AG10803 (cell line): ENCODE results near the gene RGSL1.

ENCODE experiments used
- DNase-seq: peaks from one replicate; pipeline ENCODE4 v3.0.0; 2010; ENCODE audit warnings: low read depth
- H3K4me3 ChIP-seq: 2 replicates; pipeline ENCODE4 v1.5.1; 2011; ENCODE audit warnings: mild to moderate bottlenecking, low read length, control low read depth
- TF ChIP-seq, protein P1 (sequence below): conservative IDR thresholded peaks from 2 replicates; pipeline ENCODE4 v1.5.1; 2011; ENCODE audit warnings: mild to moderate bottlenecking, low read length, control low read depth, inconsistent platforms

Gene RGSL1

DNA sequence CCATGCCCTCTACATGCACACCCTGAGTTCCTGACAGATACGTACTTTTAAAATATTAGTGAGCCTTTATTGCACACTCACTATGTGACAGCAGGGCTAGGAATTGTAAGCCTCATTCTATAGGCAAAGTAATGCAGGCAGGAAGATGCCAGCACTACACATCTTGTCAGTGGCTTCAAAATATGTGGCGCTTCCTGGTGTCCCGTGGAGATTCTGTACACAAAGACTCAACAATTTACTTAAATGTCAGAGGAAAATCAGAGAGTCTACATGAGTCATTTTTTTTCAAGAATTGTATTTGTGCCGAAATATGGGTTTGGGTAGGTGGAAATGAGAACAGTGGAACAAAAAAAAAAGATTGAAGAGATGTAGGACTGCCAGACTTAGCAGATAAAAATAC is 111.5 kb downstream of the RGSL1 start:
- TF ChIP-seq, protein P1, sequence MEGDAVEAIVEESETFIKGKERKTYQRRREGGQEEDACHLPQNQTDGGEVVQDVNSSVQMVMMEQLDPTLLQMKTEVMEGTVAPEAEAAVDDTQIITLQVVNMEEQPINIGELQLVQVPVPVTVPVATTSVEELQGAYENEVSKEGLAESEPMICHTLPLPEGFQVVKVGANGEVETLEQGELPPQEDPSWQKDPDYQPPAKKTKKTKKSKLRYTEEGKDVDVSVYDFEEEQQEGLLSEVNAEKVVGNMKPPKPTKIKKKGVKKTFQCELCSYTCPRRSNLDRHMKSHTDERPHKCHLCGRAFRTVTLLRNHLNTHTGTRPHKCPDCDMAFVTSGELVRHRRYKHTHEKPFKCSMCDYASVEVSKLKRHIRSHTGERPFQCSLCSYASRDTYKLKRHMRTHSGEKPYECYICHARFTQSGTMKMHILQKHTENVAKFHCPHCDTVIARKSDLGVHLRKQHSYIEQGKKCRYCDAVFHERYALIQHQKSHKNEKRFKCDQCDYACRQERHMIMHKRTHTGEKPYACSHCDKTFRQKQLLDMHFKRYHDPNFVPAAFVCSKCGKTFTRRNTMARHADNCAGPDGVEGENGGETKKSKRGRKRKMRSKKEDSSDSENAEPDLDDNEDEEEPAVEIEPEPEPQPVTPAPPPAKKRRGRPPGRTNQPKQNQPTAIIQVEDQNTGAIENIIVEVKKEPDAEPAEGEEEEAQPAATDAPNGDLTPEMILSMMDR = no peak
- no peak overlapping the region for H3K4me3 ChIP-seq
- DNase-seq = no peak

DNA sequence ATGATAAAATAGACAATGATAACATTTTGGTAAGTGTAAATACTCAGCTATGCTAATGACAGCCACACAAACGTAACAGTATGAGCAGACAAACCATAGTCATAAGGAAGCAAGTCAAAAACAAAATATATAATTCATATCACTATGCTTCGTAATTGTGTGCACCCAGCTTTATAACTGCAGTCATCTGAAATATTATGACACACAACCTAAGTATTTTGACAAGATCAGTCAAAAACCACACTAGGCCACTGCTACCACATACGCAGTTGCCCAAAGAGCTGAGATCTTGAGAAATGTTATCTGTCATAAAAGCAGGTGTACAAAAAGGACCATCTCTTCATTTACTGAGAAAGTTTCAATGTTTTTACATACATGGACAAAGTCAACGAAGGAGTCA is 113.1 kb downstream of the RGSL1 start:
- H3K4me3 ChIP-seq = no peak overlapping the region
- TF ChIP-seq, protein P1 = no peak
- DNase-seq = no peak

DNA sequence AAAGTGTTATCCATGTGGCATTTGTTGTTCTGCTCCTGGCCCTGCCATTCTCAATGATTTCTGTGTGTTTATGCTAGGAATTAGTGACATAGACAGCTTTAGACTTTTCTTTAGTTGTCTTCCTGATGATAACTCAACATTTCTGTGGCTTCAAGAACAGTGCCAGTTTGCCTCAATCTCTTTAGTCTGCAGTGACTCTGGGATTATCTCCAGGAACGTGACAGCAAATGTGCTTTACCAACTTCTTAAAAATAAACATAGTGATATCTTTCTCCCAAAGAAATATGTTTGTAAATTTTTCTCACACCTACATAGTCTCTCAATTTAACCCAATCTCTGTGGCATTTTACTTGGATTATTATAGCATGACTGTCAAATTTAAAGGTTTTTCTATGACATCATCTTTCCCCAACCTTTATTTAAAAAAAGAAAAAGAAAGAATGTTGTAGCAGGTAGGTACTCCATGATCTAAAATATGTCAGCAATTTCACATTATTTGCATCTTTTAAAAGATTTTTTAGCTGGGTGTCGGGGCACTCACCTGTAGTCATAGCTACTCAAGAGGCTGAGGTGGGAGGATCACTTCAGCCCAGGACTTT is 114.6 kb downstream of the RGSL1 start:
- TF ChIP-seq, protein P1 = no peak
- no peak overlapping the region for H3K4me3 ChIP-seq
- DNase-seq = no peak

DNA sequence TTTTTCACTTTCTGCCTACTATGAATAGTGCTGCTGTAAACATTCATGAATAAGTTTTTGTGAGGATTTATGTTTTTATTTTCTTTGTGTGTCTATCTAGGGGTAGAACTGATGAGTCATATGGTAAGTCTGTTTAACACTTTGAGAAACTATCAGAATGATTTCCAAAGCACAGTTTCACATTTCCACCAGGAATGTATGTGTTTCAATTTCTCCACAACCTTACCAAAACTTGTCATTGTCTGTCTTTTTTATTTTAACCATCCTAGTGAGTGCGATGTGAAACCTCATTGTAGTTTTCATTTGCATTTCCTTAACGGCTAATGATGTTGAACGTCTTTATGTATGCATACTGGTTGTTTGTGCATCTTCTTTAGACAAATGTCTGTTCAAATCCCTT is 115.6 kb downstream of the RGSL1 start:
- DNase-seq = no peak
- TF ChIP-seq, protein P1 = no peak
- no peak overlapping the region for H3K4me3 ChIP-seq

GRCh38 chr1:182567629-182568028 is 117.7 kb downstream of the RGSL1 start:
- no peak overlapping the region for H3K4me3 ChIP-seq
- DNase-seq = no peak
- TF ChIP-seq, protein P1 = no peak

- no peak overlapping the region for H3K4me3 ChIP-seq
- DNase-seq = no peak
- TF ChIP-seq, protein P1 = no peak
Observed at GRCh38 chr1:182568647-182569284, 118.8 kb downstream of the RGSL1 start.

- TF ChIP-seq, protein P1 = no peak
- no peak overlapping the region for H3K4me3 ChIP-seq
- DNase-seq = no peak
Observed at GRCh38 chr1:182569939-182570610, 120.1 kb downstream of the RGSL1 start.
